ENCODE data around the gene MAP4K2. TPM values are rescaled to one million over a fixed set of nuclear protein-coding genes. Genes with fewer than 3 reads are reported as not detected.

Gene MAP4K2
- total RNA-seq, 1 experiment from 2014 or later = 46.5 TPM

- Histone ChIP-seq H3K4me3 (ENCODE audit: low read depth, low read length, poor library complexity, severe bottlenecking) (no peak overlapping the region), H3K27me3 (replicated peaks; ENCODE audit: insufficient read depth, low read depth, low read length, poor library complexity) (no peaks in the 10 kb centered on the region), H3K9me3 (ENCODE audit: low read depth, low read length, poor library complexity, severe bottlenecking) (no peaks in the 10 kb centered on the region), H3K4me1 (ENCODE audit: insufficient read depth, low read length, poor library complexity, severe bottlenecking) (no peaks in the 10 kb centered on the region), H3K27ac (ENCODE audit: low read depth, low read length, poor library complexity, severe bottlenecking) (no peak overlapping the region), H3K36me3 (ENCODE audit: insufficient read depth, low read length, poor library complexity, severe bottlenecking) (no peaks in the 10 kb centered on the region)
- DNase-seq (ENCODE audit: low spot score) = no peak
- intact Hi-C loops (cut with micrococcal nuclease; ENCODE audit: unreplicated experiment) = no loop called here
- BruUV-seq (replicated peaks) = no TSS peak
- ChIA-PET POLR2A (ENCODE audit: low non-redundant PET) (interaction anchor here (0.5 to 0.7 kb wide), 3 partner anchors 11 to 512 kb away, joined by 3 to 14 read pairs (median 12); no protein-coding TSS in a partner anchor), CTCF (interaction anchor here (1.0 kb wide), 1 partner anchor 52 kb away, joined by 3 read pairs; no protein-coding TSS in a partner anchor)
- TF ChIP-seq EZH2 (IDR thresholded peaks at IDR 0.05; ENCODE audit: borderline replicate concordance, low read depth, low read length, poor library complexity, severe bottlenecking) = no peak
- TF ChIP-seq, protein P1, sequence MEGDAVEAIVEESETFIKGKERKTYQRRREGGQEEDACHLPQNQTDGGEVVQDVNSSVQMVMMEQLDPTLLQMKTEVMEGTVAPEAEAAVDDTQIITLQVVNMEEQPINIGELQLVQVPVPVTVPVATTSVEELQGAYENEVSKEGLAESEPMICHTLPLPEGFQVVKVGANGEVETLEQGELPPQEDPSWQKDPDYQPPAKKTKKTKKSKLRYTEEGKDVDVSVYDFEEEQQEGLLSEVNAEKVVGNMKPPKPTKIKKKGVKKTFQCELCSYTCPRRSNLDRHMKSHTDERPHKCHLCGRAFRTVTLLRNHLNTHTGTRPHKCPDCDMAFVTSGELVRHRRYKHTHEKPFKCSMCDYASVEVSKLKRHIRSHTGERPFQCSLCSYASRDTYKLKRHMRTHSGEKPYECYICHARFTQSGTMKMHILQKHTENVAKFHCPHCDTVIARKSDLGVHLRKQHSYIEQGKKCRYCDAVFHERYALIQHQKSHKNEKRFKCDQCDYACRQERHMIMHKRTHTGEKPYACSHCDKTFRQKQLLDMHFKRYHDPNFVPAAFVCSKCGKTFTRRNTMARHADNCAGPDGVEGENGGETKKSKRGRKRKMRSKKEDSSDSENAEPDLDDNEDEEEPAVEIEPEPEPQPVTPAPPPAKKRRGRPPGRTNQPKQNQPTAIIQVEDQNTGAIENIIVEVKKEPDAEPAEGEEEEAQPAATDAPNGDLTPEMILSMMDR (conservative IDR thresholded peaks at IDR 0.05; ENCODE audit: low read depth, low read length) = no peak
Observed at GRCh38 chr11:64836448-64837072, 33.5 kb upstream of the MAP4K2 start.

DNA sequence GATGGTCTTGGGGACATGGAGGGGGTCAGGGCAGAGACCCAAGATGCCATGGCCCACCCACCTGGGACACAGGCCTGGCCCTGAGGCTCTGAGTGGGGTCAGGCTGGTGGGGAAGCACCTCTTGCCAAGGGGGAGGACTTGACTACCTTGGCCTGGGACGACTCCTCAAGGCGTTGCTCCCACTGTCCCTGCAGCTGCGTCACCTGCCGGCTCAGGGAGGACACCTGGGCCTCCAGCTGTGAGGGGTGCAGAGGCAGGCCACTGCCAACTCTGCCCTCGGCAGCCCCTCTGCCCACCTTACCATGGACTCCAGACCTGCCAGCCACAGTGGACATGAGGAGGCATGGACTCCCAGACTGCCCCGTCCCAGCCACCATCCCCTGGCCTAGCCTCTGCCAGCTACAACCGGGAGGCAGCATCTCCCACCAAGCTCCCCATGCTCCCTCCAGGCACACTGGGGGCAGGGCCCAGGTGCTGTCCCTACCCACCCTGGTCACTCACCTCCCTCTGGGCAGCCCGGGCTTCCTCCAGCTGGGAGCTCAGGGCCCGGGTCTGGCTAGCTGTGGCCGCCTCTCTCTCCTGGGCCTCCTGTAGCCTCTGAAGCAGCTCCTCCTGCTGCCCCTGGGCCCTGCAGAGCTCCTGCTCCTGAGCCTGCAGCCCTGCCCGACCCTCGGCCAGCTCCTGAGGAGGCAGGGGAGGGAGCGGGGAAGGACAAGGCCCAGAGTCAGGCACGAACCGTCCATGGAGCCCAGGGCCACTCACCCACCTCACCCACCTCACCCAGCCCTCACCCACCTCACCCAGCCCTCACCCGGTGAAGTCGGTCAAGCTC is 32.8 kb upstream of the MAP4K2 start:
- Histone ChIP-seq H3K4me1 (ENCODE audit: insufficient read depth, low read length, poor library complexity, severe bottlenecking) (no peaks in the 10 kb centered on the region), H3K27me3 (replicated peaks; ENCODE audit: insufficient read depth, low read depth, low read length, poor library complexity) (no peaks in the 10 kb centered on the region), H3K36me3 (ENCODE audit: insufficient read depth, low read length, poor library complexity, severe bottlenecking) (no peaks in the 10 kb centered on the region), H3K9me3 (ENCODE audit: low read depth, low read length, poor library complexity, severe bottlenecking) (no peaks in the 10 kb centered on the region), H3K4me3 (ENCODE audit: low read depth, low read length, poor library complexity, severe bottlenecking) (no peak overlapping the region), H3K27ac (ENCODE audit: low read depth, low read length, poor library complexity, severe bottlenecking) (no peak overlapping the region)
- intact Hi-C loops (cut with micrococcal nuclease; ENCODE audit: unreplicated experiment) = no loop called here
- BruUV-seq (replicated peaks) = no TSS peak
- TF ChIP-seq EZH2 (IDR thresholded peaks at IDR 0.05; ENCODE audit: borderline replicate concordance, low read depth, low read length, poor library complexity, severe bottlenecking) = no peak
- TF ChIP-seq, protein P1 (conservative IDR thresholded peaks at IDR 0.05; ENCODE audit: low read depth, low read length) = no peak
- POLR2A ChIA-PET (ENCODE audit: low non-redundant PET) = interaction anchor here (0.5 to 0.6 kb wide), 2 partner anchors 12 to 330 kb away, joined by 3 to 14 read pairs; no protein-coding TSS in a partner anchor
- DNase-seq (ENCODE audit: low spot score) = no peak
- CTCF ChIA-PET = interaction anchor here (0.8 to 1.0 kb wide), 2 partner anchors 8 to 52 kb away, joined by 3 read pairs; no protein-coding TSS in a partner anchor

DNA sequence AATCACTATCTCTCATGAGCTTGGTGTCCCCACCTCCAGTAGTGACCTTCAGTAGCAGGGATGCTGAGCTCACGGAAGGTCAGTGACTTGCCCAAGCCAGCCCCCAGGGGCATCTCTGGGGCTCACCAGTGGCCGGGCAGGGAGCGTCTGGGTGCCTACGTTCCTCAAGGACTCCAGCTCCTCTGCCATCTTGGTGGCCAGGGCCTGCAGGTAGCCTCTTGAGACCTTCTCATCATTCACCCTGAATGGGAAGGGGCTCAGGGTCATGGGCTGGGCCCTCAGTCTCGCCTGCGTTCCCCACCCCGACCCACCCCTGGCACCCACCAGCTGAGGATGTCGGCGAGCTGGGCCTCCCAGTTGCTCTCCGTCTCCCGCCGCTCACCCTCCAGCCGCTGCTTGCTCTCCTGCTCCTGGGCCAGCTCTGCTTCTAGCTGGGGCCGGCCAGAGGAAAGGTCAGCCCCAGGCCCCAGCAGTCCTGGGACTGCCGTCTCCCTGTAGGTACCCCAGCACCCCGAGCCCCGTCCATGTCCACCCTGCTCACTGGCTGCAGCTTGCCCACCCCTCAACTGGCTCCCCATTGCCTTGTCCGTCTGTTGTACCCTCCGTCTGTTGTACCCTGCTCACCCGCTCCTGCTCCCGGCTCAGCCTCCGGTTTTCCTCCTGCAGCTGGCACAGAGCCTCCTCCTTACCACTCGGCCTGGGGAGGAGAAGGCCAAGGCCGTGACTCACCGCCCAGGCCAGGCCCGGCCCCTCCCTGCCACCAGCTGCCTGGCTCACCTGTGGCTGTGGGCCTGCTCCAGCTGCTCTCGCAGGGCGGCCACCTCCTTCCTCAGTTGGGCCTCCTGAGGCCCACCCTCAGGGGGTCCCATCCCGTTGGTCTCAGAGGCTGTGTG is 32.0 kb upstream of the MAP4K2 start:
- intact Hi-C loops (cut with micrococcal nuclease; ENCODE audit: unreplicated experiment) = no loop called here
- BruUV-seq (replicated peaks) = no TSS peak

More for the DNA sequence above, 32.0 kb upstream of the MAP4K2 start:
- no peaks in the 10 kb centered on the region for H3K36me3 ChIP-seq (ENCODE audit: insufficient read depth, low read length, poor library complexity, severe bottlenecking)
- no peak overlapping the region for H3K4me3 ChIP-seq (ENCODE audit: low read depth, low read length, poor library complexity, severe bottlenecking)
- no peaks in the 10 kb centered on the region for H3K4me1 ChIP-seq (ENCODE audit: insufficient read depth, low read length, poor library complexity, severe bottlenecking)
- TF ChIP-seq, protein P1 (conservative IDR thresholded peaks at IDR 0.05; ENCODE audit: low read depth, low read length) = no peak
- no peak for TF ChIP-seq EZH2 (IDR thresholded peaks at IDR 0.05; ENCODE audit: borderline replicate concordance, low read depth, low read length, poor library complexity, severe bottlenecking)
- H3K27ac ChIP-seq (ENCODE audit: low read depth, low read length, poor library complexity, severe bottlenecking) = no peak overlapping the region
- CTCF ChIA-PET = interaction anchor here (0.8 kb wide), 1 partner anchor 9 kb away, joined by 3 read pairs; no protein-coding TSS in a partner anchor
- POLR2A ChIA-PET (ENCODE audit: low non-redundant PET) = interaction anchor here (0.6 kb wide), 1 partner anchor 19 kb away, joined by 5 read pairs; no protein-coding TSS in a partner anchor
- no peak for DNase-seq (ENCODE audit: low spot score)
- no peaks in the 10 kb centered on the region for H3K9me3 ChIP-seq (ENCODE audit: low read depth, low read length, poor library complexity, severe bottlenecking)
- H3K27me3 ChIP-seq (replicated peaks; ENCODE audit: insufficient read depth, low read depth, low read length, poor library complexity) = no peaks in the 10 kb centered on the region
